ENCODE measurements around the gene HECTD4.
A peak's percentile ranks its signal among the peaks of the same experiment; 100 is the strongest.

HECTD4 gene

GRCh38 chr12:112294793-112295192, 87.4 kb downstream of the HECTD4 start:
- H3K36me3 Mint-ChIP-seq (ENCODE audit: low read depth), result peaks cover 22% of the 10 kb centered on the region
- H3K4me1 Mint-ChIP-seq, result no peaks in the 10 kb centered on the region
- H3K27ac Mint-ChIP-seq, result no peak overlapping the region
- no peaks in the 10 kb centered on the region for H3K27me3 Mint-ChIP-seq (ENCODE audit: low read depth)
- no peak overlapping the region for H3K4me3 Mint-ChIP-seq
- TF ChIP-seq CTCF (IDR thresholded peaks at IDR 0.05; ENCODE audit: unreplicated experiment in 3 of 3), result peak in 1 of 3 experiments; percentile 12
- peaks cover 5% of the 10 kb centered on the region for H3K9me3 Mint-ChIP-seq

DNA sequence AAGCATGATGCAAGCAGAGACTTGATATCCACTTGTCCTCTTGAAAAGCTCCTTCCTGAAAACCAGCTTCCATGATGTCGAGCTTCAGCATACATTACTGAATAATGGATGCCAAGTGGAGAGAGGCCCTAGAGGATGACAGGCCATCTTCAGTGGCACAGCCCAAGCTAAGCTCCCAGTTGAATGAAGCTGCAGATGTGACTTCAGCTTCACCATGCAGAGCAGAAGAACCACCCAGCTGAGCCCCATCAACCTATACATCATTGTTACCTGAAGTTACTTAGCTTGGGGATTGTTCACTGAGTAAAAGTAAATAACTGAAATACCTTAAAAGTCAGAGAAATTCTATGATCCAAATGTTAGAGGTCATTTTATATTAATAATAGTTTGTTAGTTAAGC, 93.6 kb downstream of the HECTD4 start:
- no peak for TF ChIP-seq CTCF (IDR thresholded peaks at IDR 0.05; ENCODE audit: unreplicated experiment in 3 of 3)
- Mint-ChIP-seq H3K36me3 (ENCODE audit: low read depth) (peaks cover 27% of the 10 kb centered on the region), H3K4me1 (peaks cover 11% of the 10 kb centered on the region), H3K4me3 (no peak overlapping the region), H3K9me3 (peaks cover 10% of the 10 kb centered on the region), H3K27ac (no peak overlapping the region), H3K27me3 (ENCODE audit: low read depth) (no peaks in the 10 kb centered on the region)

- Mint-ChIP-seq H3K27ac (no peak overlapping the region), H3K9me3 (peaks cover 6% of the 10 kb centered on the region), H3K36me3 (ENCODE audit: low read depth) (peaks cover 16% of the 10 kb centered on the region), H3K4me3 (no peak overlapping the region), H3K4me1 (peaks cover 22% of the 10 kb centered on the region), H3K27me3 (ENCODE audit: low read depth) (no peaks in the 10 kb centered on the region)
- no peak for TF ChIP-seq CTCF (IDR thresholded peaks at IDR 0.05; ENCODE audit: unreplicated experiment in 3 of 3)
Measured at GRCh38 chr12:112285600-112286401, 96.4 kb downstream of the HECTD4 start.

- Mint-ChIP-seq H3K4me3 (peak overlapping the region in 1 of 3 experiments; percentile 52), H3K27ac (peak overlapping the region in 2 of 3 experiments; percentile 31 to 63), H3K36me3 (ENCODE audit: low read depth) (peaks cover 4% of the 10 kb centered on the region), H3K27me3 (ENCODE audit: low read depth) (no peaks in the 10 kb centered on the region), H3K9me3 (no peaks in the 10 kb centered on the region), H3K4me1 (peaks cover 22% of the 10 kb centered on the region)
- TF ChIP-seq CTCF (IDR thresholded peaks at IDR 0.05; ENCODE audit: unreplicated experiment in 3 of 3), result no peak
Measured at GRCh38 chr12:112283546-112283945, 98.7 kb downstream of the HECTD4 start.

DNA sequence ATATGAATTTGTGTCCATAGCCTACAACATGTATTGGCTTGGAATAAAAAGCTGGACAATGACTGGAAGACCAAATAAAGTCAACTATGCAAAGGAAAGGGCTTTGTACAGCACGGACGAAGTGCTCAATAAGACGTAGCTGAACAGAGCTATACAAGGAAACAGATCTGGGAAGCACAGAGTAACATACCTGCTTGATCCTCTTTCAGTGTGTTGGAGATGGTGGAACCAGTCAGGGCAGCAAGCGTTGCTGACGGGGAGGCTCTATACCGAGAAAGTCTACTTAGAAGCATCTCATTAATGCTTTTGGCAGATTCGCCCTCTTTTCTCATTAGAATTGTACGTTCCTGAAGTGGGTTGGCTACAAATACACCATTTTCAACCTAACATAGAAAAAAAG, 99.3 kb downstream of the HECTD4 start:
- no peak for TF ChIP-seq CTCF (IDR thresholded peaks at IDR 0.05; ENCODE audit: unreplicated experiment in 3 of 3)
- Mint-ChIP-seq H3K4me3 (peak overlapping the region in 1 of 3 experiments; percentile 57), H3K27ac (peak overlapping the region in 1 of 3 experiments; percentile 6), H3K27me3 (ENCODE audit: low read depth) (no peaks in the 10 kb centered on the region), H3K36me3 (ENCODE audit: low read depth) (peaks cover 6% of the 10 kb centered on the region), H3K9me3 (no peaks in the 10 kb centered on the region), H3K4me1 (peaks cover 22% of the 10 kb centered on the region)

GRCh38 chr12:112275836-112276235, 106.4 kb downstream of the HECTD4 start:
- Mint-ChIP-seq H3K27ac (no peak overlapping the region), H3K36me3 (ENCODE audit: low read depth) (peaks cover 38% of the 10 kb centered on the region), H3K4me1 (no peaks in the 10 kb centered on the region), H3K27me3 (ENCODE audit: low read depth) (no peaks in the 10 kb centered on the region), H3K9me3 (no peaks in the 10 kb centered on the region), H3K4me3 (no peak overlapping the region)
- no peak for TF ChIP-seq CTCF (IDR thresholded peaks at IDR 0.05; ENCODE audit: unreplicated experiment in 3 of 3)

Data from nephron (organoid).